Mesenteric fat pad (tissue), 1 donor: ENCODE data around the gene MICAL3. TPM values are rescaled to one million over a fixed set of nuclear protein-coding genes. Genes with fewer than 3 reads are reported as not detected.

ENCODE experiments used
- DNase-seq: peaks from one replicate; pipeline ENCODE4 v3.0.0-alpha.2; 2020; ENCODE audit warnings: low spot score
- total RNA-seq: library from RNA; stranded (reverse); fragmentation: NEBNext Ultra II Directional; extraction: Animal tissue kit (Norgen Biotek cat#: 25700); gene quantifications from one replicate; pipeline ENCODE4 v1.2.1, GENCODE V29; 2021
- donor health status: DM: yes; HTN: yes; CAD: no.

MICAL3 gene
- total RNA-seq, 1 donor from 2014 or later = 65.2 TPM

DNA sequence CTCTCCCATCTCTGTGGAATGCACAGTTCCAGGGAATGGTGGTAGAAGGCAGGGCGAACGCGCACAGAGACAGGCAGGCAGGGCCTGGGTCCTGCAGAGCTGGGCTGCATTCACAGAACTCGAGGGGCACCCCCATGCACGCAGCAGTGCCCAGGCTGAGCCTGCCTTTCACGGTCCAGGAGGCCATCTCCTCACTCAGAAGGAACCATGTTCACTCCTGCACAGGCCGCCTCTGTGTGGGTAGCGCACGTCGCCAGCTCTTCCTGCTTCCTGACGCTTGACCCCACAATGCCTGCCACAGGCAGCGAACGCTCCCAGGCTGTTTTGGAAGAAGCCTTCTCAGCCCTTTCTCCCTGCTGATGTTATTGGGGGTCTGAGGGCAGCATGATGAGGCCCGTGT lies 151.2 kb downstream of the MICAL3 start:
- no peak for DNase-seq

DNA sequence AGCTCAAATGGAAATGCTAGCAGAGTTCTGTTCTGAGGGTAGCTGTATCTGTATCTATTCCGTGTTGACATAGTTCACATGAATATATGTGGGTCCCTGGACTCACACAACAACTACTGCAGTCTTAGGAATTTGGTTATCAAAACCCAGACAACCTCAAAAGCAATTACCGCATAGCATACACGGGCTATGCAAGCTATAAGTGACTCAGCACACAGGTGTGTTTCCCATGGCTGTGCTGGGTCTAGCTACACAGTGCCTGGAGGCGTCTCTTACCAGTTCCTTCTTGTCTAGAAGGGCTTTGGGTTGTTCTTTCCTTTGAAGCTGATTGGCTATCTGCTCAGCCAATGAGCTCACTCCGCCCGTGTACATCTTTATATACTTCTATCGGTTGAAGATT lies 151.9 kb downstream of the MICAL3 start:
- no peak for DNase-seq

DNA sequence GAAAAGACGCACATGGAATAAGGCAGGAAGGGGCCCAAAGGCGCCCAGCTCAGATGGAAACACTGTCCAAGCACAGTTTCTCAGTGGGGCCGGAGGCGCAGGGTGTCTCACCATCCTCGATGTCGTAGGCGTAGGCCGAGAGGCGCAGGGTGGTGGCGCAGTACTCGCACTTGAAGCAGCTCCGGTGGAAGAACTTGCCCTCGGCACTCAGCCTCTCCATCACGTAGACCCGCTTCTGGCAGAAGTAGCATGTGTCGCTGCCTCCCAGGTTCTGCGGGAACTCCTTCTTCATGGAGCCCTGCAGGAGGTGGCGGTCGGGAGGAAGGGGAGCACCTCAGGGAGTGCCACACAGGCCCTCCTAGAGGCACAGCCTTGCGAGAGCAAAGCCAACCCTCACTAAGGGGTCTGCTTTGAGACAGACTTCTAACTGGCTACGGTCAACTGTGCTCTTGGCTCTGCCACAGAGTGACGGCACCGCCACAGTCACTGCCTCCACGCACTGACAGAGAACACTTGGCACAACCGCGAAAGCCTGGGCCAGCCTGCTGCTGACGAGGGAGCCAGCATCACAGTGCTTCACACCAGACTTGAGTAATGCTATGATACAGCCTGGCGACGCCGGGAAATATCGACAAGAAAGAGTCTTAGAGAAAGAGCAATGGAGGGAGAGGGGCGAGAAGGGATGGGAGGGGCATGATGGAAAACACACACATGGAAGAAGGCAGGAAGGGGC lies 152.5 kb downstream of the MICAL3 start:
- DNase-seq = no peak

DNA sequence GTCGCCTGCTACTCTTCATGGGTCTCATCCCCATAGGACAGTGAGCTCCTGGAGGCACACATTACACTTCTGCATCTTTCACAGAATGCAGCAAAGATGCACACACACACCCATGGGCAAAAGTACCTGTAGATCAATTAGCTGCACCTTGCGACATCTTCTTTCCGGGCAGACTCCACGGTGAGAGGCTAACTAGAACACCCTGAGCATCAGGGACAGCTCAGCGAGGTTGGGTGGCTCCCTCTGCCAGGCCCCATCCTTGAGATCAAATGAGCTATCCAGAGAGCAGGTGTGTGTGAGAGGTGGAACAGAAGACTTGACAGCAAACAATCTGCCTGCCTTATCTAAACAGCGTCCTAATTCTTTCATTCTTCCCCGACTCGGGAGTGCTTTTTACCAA lies 154.0 kb downstream of the MICAL3 start:
- no peak for DNase-seq

DNA sequence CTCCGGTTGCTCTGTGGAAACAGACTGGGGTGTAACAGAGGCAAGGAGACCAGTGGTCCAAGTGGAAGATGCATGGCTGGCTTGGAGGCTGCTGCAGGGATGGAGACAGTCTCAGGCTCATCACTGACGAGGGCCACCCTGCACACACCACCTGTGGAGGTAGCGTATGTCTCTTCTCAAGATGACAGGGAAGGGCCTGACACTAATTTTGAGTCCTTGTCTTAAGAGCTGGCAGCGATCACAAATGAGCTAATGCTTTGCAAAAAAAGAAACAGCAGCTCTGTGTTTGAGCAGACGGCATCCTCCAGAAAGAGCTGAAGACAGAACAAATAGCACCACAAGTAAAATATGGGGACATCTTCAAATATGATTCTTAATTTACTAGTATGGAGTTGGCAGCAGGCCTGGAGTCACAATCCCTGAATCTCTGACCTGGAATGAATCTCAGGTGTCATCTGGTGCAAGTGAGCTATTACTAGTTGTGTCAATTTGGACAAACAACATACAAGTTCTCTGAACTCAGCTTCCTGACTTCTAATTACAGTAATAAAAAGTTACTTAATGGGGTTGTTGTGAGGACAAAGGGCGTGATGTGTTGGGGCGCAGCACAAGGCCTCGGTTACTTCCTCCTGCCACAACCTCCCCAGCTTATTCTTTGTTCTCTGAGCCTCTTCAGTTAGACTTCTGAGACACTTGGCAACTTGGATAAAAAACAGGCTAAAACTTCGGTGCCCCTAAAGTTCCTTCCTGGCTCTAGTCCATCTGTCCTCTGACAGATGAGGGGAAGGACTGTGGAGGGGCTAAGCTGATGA lies 154.9 kb downstream of the MICAL3 start:
- DNase-seq = no peak

DNA sequence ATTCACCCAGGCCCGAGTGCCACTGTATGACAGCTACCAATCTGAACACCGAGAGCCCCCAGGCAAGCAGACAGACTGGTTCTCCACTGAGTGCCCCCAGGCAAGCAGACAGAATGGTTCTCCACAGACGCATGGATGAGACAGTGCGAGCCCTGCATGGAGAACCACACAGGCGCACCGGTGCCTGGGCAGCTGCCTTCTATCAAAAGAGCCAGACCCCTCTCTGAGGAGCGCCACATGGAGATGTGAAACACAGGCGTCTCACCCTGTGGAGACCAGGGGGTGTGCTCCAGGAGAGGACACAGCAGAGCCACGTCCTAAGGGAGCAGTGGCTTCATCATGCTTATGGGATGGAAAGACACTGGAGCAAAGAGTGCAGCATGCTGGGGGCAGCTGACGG lies 155.6 kb downstream of the MICAL3 start:
- no peak for DNase-seq

DNA sequence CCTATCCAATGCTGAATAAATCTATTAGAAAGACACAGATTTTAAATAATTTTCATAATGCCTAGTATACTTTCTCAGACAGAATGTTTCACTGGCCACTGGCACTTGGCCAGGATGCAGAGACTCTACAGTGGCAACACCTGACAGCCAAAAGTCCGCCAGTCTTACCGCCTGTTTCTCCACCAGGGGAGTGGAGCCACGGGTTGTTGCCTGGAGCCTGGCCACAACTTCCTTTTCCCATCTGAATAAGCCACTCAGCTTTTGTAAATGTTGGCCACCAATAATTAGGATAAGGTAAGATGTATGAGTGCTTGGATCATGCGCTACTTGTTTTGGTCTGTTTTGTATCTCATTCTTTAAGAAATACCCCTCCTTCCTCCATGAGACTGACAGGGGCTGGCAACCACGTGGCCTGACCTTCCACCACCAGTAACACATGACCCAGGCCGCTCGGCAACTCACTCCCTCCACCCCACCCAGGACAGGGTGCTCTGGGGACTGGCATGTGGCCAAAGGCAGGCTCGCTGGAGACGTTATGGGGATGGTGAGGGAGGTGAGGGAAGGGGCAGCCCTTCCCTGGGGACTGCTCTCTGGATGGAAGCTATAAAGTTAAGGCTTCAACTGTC lies 157.1 kb downstream of the MICAL3 start:
- DNase-seq = no peak

DNA sequence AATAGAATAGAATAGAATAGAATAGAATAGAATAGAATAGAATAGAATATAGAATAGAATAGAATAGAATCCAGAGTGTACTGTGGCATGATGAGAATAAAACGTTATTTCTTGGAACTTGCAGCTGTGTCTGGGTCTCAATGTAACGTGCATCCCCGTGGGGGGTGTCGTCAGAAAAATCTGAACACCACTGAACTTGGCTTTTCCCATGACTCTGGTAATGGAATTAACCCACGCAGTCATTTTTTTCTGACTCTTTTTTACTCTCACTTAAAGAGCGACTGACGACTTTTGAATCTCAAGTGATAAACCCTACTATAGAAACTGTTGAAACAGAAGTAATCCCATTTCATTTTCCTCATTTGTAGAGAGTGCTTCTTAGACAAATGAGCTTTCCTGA lies 157.7 kb downstream of the MICAL3 start:
- DNase-seq = no peak

DNA sequence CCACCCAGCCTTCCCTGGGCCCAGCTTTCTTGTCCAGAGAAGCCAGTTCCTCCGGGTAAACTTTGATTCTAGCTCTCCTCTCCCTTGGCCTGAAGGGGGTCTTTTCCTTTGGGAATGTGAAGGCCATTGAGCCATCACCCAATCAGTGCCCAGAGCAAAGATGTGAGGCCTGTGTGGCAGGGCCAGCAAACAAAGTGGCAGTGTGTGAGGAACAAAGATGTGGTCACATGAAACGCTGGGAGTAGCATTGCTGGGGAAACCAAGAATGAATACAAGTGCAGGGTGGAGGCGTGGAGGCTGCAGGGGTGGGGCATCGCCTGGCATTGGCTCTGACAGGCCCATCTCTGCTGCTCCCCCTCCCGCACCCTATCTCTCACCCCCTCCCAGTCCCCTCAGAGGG lies 158.2 kb downstream of the MICAL3 start:
- no peak for DNase-seq

DNA sequence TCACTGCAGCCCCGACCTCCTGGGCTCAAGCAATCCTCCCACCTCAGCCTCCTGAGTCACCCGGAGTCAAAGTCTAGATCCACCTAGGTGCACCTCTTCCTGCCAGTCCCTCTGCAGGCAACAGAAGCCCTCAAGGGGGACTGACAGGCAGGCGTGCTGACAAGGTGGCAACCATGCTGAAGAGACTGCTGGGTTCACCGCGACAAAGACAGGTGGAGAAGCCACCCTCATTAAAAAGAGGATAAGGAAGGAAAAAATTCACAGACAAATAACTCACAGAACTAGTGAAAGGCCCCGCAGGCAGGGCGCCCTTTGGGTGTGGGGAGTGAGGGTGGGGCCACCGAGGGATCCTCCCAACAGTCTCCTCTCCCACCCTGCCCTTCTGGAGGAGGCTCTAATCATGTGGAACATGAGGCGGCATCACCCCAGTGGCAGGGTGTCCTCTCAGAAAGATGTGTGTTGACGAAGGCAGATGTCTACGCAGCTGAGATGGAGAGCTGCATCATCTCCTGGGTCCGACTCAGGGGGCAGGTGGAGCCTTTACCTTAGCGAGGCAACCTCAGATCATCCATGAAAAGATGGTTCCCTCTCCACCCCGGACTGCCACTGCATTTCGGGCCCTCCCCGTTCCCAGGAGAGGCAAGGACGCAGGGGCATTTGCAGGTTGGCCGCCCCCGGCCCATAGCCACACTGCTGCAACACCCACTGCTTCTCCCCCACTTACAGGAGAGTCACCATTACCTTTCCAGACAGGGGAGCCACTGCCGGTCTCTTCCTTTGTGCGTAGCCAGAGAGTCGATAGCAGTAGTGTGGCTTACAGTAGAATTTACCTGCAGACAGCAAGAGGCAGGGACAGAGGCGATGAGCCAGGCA lies 158.9 kb downstream of the MICAL3 start:
- DNase-seq = no peak

DNA sequence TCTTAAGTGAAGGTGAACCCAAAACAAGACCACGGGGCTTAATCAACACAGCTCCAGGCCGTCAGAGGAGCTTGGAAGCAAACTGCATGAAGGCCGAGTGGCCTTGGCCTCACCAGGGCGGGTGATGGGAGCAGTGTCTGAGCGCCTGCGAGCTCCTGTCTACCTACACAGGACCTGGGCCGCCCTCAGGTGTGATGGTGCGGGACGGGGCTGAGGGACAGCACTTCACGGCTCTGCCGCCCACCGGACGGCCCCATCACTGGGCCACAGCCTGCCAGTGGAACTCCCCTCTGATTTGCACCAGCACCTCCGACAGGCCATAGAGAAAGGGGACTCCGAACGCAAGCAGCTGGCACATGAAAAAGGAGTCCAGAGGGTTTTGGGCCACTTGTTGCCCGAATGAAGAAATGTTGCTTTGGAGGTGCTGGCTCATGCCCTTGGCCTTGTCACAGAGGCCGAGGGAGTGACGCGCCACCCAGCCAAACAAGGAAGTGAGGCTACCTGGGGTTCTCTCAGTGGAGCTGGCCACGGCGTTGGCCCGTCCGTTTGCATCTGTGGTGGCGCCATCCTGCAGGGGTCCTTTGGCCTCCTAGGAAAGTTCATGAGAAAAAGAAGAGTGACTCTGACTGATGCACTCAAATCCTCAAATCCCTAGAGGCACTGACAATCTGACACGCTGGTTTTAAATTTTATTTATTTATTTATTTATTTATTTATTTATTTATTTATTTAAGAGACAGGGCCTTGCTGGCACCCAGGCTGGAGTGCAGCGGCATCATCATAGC lies 159.8 kb downstream of the MICAL3 start:
- no peak for DNase-seq

DNA sequence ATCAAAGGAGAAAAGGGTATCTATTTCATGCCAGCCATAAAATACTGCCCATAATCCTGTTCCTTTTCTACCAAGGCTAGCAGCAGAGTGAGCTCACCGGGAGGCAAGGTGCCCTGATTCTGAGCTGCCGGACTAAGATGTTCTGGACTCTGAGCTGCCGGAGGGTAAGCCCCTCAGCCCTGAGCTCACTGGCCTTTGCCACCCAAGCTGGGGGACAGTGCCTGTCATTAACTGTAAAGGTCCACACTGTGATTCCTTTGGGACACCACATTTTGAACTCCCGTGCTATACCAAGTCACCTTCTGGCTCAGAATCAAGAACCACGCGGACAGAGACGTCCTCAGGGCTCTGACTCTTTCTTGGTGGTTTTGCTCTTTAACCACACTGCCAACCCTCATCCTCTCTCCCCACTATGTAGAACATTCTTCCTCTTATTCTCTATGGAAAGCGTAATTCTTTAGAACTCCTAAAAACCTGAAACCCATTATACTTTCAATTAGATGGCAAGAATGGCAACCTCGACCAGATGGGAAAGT lies 161.6 kb downstream of the MICAL3 start:
- DNase-seq = no peak

DNA sequence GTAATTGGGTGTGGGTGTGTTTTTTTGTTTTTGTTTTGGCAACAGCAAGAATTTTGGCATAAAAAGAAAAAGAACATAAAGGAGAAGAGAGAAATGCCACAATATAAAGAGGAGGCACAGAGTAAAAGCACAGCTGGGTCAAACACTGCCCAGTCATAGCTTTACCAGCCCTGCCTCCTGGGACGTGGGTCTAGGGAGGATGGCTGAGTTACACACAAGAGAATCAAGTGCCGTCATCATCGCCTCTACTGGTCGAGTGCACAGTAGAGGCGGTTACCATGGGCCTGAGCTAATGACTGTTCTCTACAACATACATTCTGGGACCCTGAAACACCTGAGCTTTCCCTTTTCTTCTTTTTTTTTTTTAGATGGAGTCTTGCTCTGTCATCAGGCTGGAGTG lies 162.5 kb downstream of the MICAL3 start:
- no peak for DNase-seq

DNA sequence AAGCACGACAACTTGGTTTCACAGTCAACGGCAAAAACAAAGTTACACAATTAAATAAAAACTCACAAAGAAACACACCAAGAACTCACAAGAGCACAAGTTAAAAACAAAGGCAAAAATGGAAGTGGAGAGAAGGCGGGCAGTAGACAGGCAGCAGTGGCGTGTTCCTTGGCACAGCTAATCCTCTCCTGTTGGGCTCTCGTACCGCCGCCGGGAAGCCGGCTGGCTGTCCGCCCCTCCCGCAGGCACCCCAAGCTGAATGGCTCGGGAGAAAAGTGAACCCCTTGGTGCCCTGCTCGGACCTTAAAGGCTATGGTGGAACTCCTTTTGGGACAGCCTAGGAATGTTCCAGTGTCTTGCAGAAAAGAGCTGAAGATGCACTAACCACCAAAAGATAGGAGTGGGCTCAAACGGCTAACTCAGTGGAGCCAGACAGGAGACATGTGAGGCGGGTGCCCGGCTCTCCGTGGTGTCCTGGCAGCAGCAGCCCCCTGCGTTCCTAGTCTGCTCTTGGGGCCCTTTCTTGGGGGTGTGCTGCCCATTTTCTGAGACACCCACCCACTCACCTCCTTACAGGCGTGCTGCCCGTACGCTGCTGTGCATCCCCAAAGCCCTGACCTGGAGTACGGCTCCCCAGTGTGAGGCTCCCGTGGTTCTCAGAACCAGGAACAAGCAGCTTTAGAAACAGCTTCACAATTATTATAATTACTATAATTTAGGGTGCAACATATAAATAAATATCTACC lies 164.0 kb downstream of the MICAL3 start:
- no peak for DNase-seq

DNA sequence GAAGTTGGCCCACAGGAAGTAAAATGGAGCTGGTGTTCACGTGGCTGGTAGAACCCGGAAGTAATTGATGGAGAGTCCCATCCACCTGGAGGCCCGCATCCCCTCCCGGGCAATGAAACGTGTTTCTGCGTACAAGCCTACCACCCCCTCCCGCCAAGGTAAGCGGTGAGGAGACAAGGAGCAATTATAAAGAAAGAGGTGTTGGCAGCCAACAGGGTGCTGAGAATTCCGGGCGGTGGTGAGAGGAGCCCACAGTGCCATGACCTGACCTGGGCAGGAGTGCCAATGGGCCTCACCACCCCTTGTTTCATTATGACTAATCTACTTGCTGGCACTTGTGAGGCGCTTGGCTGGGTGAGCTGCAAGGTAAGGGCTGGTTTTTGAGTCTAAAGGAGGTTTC lies 166.3 kb downstream of the MICAL3 start:
- DNase-seq = no peak

DNA sequence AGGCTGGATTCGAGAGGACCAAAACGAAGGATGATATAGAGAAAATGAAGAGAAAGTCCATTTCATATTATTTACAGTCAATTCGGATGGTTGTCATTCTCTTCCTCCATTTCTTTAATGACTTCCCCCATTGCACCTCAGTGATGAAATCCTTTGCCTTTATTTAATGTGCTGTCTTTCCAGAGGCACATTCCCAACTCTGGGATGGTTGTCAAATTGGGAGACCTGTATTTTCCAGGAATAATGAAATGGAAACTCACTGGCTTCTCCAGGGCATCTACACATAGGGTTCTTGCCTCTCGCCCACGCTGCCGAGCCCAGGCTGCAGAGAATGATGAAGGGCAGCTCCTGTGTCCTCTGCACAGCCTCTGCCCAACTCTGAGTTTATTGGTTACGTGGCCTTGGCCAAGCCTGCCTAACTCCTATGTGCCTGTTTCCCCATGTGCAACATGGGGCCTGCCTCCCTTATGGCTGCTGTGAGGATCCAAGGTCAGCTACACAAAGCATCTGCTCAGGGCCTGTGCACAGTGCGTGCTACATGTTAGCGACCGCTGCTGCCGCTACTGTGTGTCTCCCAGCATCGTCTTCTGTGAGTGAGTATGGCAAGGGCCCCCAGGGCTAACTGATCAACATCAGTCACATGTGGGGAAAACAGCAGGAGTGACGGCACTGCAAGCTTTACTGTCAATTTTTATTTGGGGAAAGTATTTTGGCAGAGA lies 168.6 kb downstream of the MICAL3 start:
- DNase-seq = no peak

DNA sequence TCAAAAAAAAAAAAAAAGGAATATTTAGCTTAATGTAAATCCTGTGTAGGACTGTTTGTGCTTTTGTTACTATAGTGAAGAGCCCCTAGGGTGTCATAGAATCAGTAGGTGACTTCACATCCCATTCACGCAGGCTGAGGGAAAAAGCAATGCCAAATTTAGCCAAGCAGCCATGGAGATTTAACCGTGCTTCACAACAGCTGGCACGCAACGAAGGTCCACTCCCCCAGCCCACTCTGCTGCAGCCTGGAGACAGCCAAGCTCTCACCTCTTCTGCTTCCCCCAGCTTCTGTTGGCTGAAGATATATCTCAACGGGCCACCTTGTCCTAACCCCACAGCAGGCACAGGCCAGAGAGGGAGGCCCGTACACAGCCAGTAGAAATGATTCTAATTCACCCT lies 171.3 kb downstream of the MICAL3 start:
- no peak for DNase-seq

DNA sequence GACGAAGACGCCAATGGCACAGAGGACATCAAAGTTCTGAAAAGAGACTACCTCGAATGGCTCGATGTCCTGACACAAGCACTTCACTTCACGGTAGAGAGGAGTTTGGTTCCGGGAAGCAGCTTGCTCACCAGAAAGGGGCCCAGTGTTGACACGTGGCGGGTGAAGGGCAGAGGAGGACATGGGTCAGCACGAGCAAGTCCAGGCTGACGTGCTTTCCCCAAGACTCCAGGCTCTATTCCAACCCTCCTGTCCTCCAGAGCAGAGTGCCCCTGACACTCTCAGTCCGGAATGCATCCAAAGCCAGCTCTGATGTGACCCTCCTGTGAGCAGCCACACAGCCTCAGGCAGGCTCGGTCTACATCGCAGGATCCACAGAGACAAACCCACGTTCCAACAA lies 172.6 kb downstream of the MICAL3 start:
- no peak for DNase-seq
